SU-DHL-6 (cell line): ENCODE data around the gene CCM2.

Experiments used
- CTCF ChIP-seq: fragments of 200-600 bp; sonication (generic); IDR thresholded peaks from one replicate; pipeline ENCODE4 v1.5.1; 2017; ENCODE audit warnings: antibody characterized with exemption, mild to moderate bottlenecking, low read length, moderate library complexity; ENCODE audit not compliant: insufficient read depth, poor library complexity, severe bottlenecking
- EZH2phosphoT487 ChIP-seq: fragments of 200-600 bp; sonication (generic), shearing (Covaris generic); conservative IDR thresholded peaks from 2 replicates; pipeline ENCODE4 v1.6.1; 2018; ENCODE audit warnings: mild to moderate bottlenecking, antibody characterized with exemption, low read length, moderate library complexity, mixed read lengths

- TF ChIP-seq CTCF (no peak), EZH2phosphoT487 (no peak)
Observed at GRCh38 chr7:44982535-44982923, 17.5 kb upstream of the CCM2 start.
